ENCODE measurements around the gene FGF7. TPM values are rescaled to one million over a fixed set of nuclear protein-coding genes. Genes with fewer than 3 reads are reported as not detected.

FGF7 gene
- total RNA-seq, 2 experiments from 2014 or later: not detected

GRCh38 chr15:49406352-49407118, 16.5 kb upstream of the FGF7 start:
- no peak overlapping the region for H3K4me3 ChIP-seq (ENCODE audit: low read length)
- no peak for TF ChIP-seq CTCF (IDR thresholded peaks at IDR 0.05)
- DNase-seq: peak in 1 of 14 experiments; percentile 17
- Mint-ChIP-seq H3K4me1 (ENCODE audit: low read depth) (no peaks in the 10 kb centered on the region), H3K27ac (no peak overlapping the region), H3K27me3 (peaks cover 4% of the 10 kb centered on the region), H3K9me3 (peaks cover 4% of the 10 kb centered on the region), H3K4me3 (no peak overlapping the region), H3K36me3 (ENCODE audit: low read depth) (no peaks in the 10 kb centered on the region)
- peaks cover 0 to 2% of the 10 kb centered on the region in 2 experiments for H3K27me3 ChIP-seq (ENCODE audit: control insufficient read depth in 1 of 2, insufficient read depth in 2 of 2, low read length in 2 of 2)
- intact Hi-C loops (cut with DNase I, micrococcal nuclease): loop anchor here in 1 of 2 experiments (10.0 kb wide), 1 partner anchor 58 kb away; no protein-coding TSS in a partner anchor
- no peaks in the 10 kb centered on the region for H3K36me3 ChIP-seq (ENCODE audit: insufficient read depth, low read length)
- H3K27ac ChIP-seq (ENCODE audit: low read depth in 1 of 2, low read length in 2 of 2): no peak overlapping the region
- CTCF ChIA-PET: interaction anchor here (0.6 kb wide), 1 partner anchor 18 kb away, joined by 3 read pairs; no protein-coding TSS in a partner anchor
- H3K4me1 ChIP-seq (ENCODE audit: insufficient read depth, low read length): no peaks in the 10 kb centered on the region
- ATAC-seq (ENCODE audit: poor library complexity): no peak
- H3K9me3 ChIP-seq (ENCODE audit: control insufficient read depth in 1 of 2, insufficient read depth in 1 of 2, low read length in 2 of 2): peaks cover 0 to 15% of the 10 kb centered on the region in 2 experiments
- POLR2A ChIA-PET: no interaction called here

- H3K27ac Mint-ChIP-seq: no peak overlapping the region
- Histone ChIP-seq H3K36me3 (ENCODE audit: insufficient read depth, low read length) (no peaks in the 10 kb centered on the region), H3K4me3 (ENCODE audit: low read length) (no peak overlapping the region), H3K27me3 (ENCODE audit: control insufficient read depth in 1 of 2, insufficient read depth in 2 of 2, low read length in 2 of 2) (peaks cover 0 to 2% of the 10 kb centered on the region in 2 experiments), H3K4me1 (ENCODE audit: insufficient read depth, low read length) (no peaks in the 10 kb centered on the region), H3K27ac (ENCODE audit: low read depth in 1 of 2, low read length in 2 of 2) (no peak overlapping the region), H3K9me3 (ENCODE audit: control insufficient read depth in 1 of 2, insufficient read depth in 1 of 2, low read length in 2 of 2) (peaks cover 0 to 15% of the 10 kb centered on the region in 2 experiments)
- DNase-seq (no peak), ATAC-seq (ENCODE audit: poor library complexity) (no peak)
- TF ChIP-seq CTCF (IDR thresholded peaks at IDR 0.05): no peak
- ChIA-PET POLR2A (no interaction called here), CTCF (no interaction called here)
- H3K4me1 Mint-ChIP-seq (ENCODE audit: low read depth): no peaks in the 10 kb centered on the region
- H3K36me3 Mint-ChIP-seq (ENCODE audit: low read depth): no peaks in the 10 kb centered on the region
- no peaks in the 10 kb centered on the region for H3K9me3 Mint-ChIP-seq
- intact Hi-C loops (cut with DNase I, micrococcal nuclease): no loop called here
- peaks cover 23% of the 10 kb centered on the region for H3K27me3 Mint-ChIP-seq
- H3K4me3 Mint-ChIP-seq: no peak overlapping the region
Observed at GRCh38 chr15:49410641-49411040, 12.4 kb upstream of the FGF7 start.

GRCh38 chr15:49412797-49413196, 10.2 kb upstream of the FGF7 start:
- Mint-ChIP-seq H3K27me3 (peaks cover 31% of the 10 kb centered on the region), H3K9me3 (no peaks in the 10 kb centered on the region), H3K4me3 (no peak overlapping the region), H3K4me1 (ENCODE audit: low read depth) (no peaks in the 10 kb centered on the region), H3K27ac (no peak overlapping the region), H3K36me3 (ENCODE audit: low read depth) (no peaks in the 10 kb centered on the region)
- no peaks in the 10 kb centered on the region for H3K27me3 ChIP-seq (ENCODE audit: control insufficient read depth in 1 of 2, insufficient read depth in 2 of 2, low read length in 2 of 2)
- intact Hi-C loops (cut with DNase I, micrococcal nuclease): no loop called here
- CTCF ChIA-PET: interaction anchor here (1.7 kb wide), 1 partner anchor 10 kb away, joined by 5 read pairs; no protein-coding TSS in a partner anchor
- no peaks in the 10 kb centered on the region for H3K4me1 ChIP-seq (ENCODE audit: insufficient read depth, low read length)
- no peak for ATAC-seq (ENCODE audit: poor library complexity)
- H3K4me3 ChIP-seq (ENCODE audit: low read length): no peak overlapping the region
- H3K9me3 ChIP-seq (ENCODE audit: control insufficient read depth in 1 of 2, insufficient read depth in 1 of 2, low read length in 2 of 2): no peaks in the 10 kb centered on the region
- no peak overlapping the region for H3K27ac ChIP-seq (ENCODE audit: low read depth in 1 of 2, low read length in 2 of 2)
- no peak for TF ChIP-seq CTCF (IDR thresholded peaks at IDR 0.05)
- no peak for DNase-seq
- POLR2A ChIA-PET: no interaction called here
- H3K36me3 ChIP-seq (ENCODE audit: insufficient read depth, low read length): no peaks in the 10 kb centered on the region
